ENCODE measurements around the gene SLC25A38. TPM values are rescaled to one million over a fixed set of nuclear protein-coding genes. Genes with fewer than 3 reads are reported as not detected.

SLC25A38 gene
- total and polyA plus RNA-seq, 10 of the 15 experiments (the other 5 are each of a cell fraction or from before 2014, with no cell fraction given), result 15.2 to 55.2 (median 39.2) TPM

DNA sequence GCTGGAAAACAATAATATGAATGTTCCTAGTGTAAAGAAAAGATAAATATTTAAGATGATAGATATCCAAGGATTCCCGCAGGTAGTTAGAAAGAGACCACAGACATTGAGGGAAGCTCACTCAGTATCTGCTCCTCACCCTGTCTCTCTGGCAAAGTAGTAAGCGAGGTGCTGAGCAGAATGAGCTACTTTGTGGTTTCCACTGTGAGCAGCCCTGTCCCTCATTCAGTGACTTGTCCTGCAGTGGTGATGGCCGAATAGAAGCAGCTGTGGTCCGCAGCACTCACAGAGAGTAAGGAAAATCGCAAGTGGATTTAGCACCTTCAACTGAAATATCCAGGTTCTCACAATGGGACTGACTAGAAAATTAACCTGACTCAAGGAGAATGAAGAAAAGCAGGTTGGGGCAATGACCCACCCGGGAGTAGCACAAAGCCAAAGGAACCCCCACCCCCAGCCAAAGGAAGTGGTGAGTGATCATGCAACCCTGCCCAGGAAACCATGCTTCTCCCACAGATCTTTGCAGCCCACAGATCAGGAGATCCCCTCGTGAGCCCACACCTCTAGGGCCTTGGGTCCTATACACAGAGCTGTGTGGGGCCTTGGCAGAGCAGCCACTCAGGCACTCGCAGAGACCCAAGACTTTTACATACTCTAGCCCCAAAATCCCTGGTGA, 21.8 kb upstream of the SLC25A38 start (continued):
- TF ChIP-seq CBFB (IDR thresholded peaks at IDR 0.05; ENCODE audit: low read depth) (peak; percentile 85), ZBED1 (IDR thresholded peaks at IDR 0.05; ENCODE audit: borderline replicate concordance) (peak; percentile 36; the same call in 1 of the 2 replicates), EED (IDR thresholded peaks at IDR 0.05; ENCODE audit: low read depth) (peak; percentile 86), SMAD1 (IDR thresholded peaks at IDR 0.05; ENCODE audit: low read depth, partially characterized antibody) (no peak), TBL1XR1 (IDR thresholded peaks at IDR 0.05; ENCODE audit: low read depth, low read length) (no peak), PAX5 (IDR thresholded peaks at IDR 0.05; ENCODE audit: borderline replicate concordance, low read depth, low read length) (peak; percentile 46; the same call in 1 of the 2 replicates), DPF2 (IDR thresholded peaks at IDR 0.05) (no peak), ETV6 (conservative IDR thresholded peaks at IDR 0.05 in 1 of 2, IDR thresholded peaks at IDR 0.05 in 1 of 2; ENCODE audit: borderline replicate concordance in 1 of 2, low read depth in 1 of 2) (peak in 1 of 2 experiments; percentile 65; a peak in 2 of 4 replicates), POLR2AphosphoS5 (IDR thresholded peaks at IDR 0.05; ENCODE audit: low read length) (0 out of 2 replicates have a peak, but pooled peaks have one; percentile 39), CEBPB (IDR thresholded peaks at IDR 0.05; ENCODE audit: borderline replicate concordance in 1 of 2, low read depth in 2 of 2, low read length in 2 of 2) (no peak), ZNF274 (IDR thresholded peaks at IDR 0.05; ENCODE audit: insufficient read depth, insufficient read length) (no peak), POU2F2 (IDR thresholded peaks at IDR 0.05; ENCODE audit: borderline replicate concordance, low read depth, low read length) (no peak), CBX3 (IDR thresholded peaks at IDR 0.05; ENCODE audit: borderline replicate concordance, low read depth) (no peak), RUNX3 (IDR thresholded peaks at IDR 0.05; ENCODE audit: low read length) (peak; percentile 90), GABPA (IDR thresholded peaks at IDR 0.05; ENCODE audit: low read depth) (0 out of 2 replicates have a peak, but pooled peaks have one; percentile 19), BCL11A (IDR thresholded peaks at IDR 0.05; ENCODE audit: low read depth, low read length) (peak; percentile 39; the same call in 1 of the 2 replicates), SMAD5 (IDR thresholded peaks at IDR 0.05; ENCODE audit: low read depth) (no peak), CREB1 (IDR thresholded peaks at IDR 0.05; ENCODE audit: low read depth) (0 out of 2 replicates have a peak, but pooled peaks have one; percentile 14), TCF3 (IDR thresholded peaks at IDR 0.05; ENCODE audit: borderline replicate concordance, insufficient read depth, low read depth, low read length) (no peak), FOXM1 (IDR thresholded peaks at IDR 0.05; ENCODE audit: low read depth, low read length) (peak; percentile 72; the same call in 1 of the 2 replicates), MTA3 (IDR thresholded peaks at IDR 0.05; ENCODE audit: borderline replicate concordance, low read length) (0 out of 2 replicates have a peak, but pooled peaks have one; percentile 63), CREM (IDR thresholded peaks at IDR 0.05; ENCODE audit: low read depth) (peak; percentile 21; the same call in 1 of the 2 replicates), NFIC (IDR thresholded peaks at IDR 0.05; ENCODE audit: low read depth, low read length) (peak; percentile 76)
- TF ChIP-seq, protein P1, sequence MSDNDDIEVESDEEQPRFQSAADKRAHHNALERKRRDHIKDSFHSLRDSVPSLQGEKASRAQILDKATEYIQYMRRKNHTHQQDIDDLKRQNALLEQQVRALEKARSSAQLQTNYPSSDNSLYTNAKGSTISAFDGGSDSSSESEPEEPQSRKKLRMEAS (IDR thresholded peaks at IDR 0.05; ENCODE audit: low read depth, low read length), result no peak
